BLaER1 (cell line): Measurements from ENCODE around the gene LMX1B.
A peak's percentile ranks its signal among the peaks of the same experiment; 100 is the strongest.
"Not testable (repeated sequence)": the region's sequence is repeated elsewhere in the genome, so short reads cannot be mapped to it uniquely, and the experiment has no call there.

Source experiments
- H3K27ac ChIP-seq: shearing (Covaris generic); formaldehyde crosslinking; 2 replicates; pipeline ENCODE4 v1.8.1; 2022
- H3K27me3 ChIP-seq: shearing (Covaris generic); formaldehyde crosslinking; 2 replicates; pipeline ENCODE4 v1.8.1; 2022
- H3K36me3 ChIP-seq: shearing (Covaris generic); formaldehyde crosslinking; 2 replicates; pipeline ENCODE4 v1.8.1; 2022
- H3K4me1 ChIP-seq: shearing (Covaris generic); formaldehyde crosslinking; 2 replicates; pipeline ENCODE4 v1.8.1; 2022
- H3K4me2 ChIP-seq: shearing (Covaris generic); formaldehyde crosslinking; 2 replicates; pipeline ENCODE4 v1.8.1; 2022
- H3K4me3 ChIP-seq: shearing (Covaris generic); formaldehyde crosslinking; 2 replicates; pipeline ENCODE4 v1.8.1; 2022
- H3K9ac ChIP-seq: shearing (Covaris generic); formaldehyde crosslinking; 2 replicates; pipeline ENCODE4 v1.8.1; 2022
- H3K9me3 ChIP-seq: shearing (Covaris generic); formaldehyde crosslinking; 2 replicates; pipeline ENCODE4 v1.8.1; 2022
- H4K20me1 ChIP-seq: shearing (Covaris generic); formaldehyde crosslinking; 2 replicates; pipeline ENCODE4 v1.8.1; 2022
- Cebpa-rat ChIP-seq: shearing (Covaris generic); IDR thresholded peaks from 2 replicates; pipeline ENCODE4 v1.8.1; 2022

Gene LMX1B

GRCh38 chr9:126613651-126614050 lies at the start of gene LMX1B:
TSS of gene LMX1B (plus strand) at chr9:126613928. CDS start at chr9:126614450, 522 bp downstream.
- no peaks in the 10 kb centered on the region for H3K9me3 ChIP-seq
- peak within 1 kb of the TSS; percentile 74 for H3K4me2 ChIP-seq
- H3K4me3 ChIP-seq: peak within 1 kb of the TSS; percentile 56
- no peak within 1 kb of the TSS for H3K27ac ChIP-seq
- H3K27me3 ChIP-seq: peaks cover 100% of the 10 kb centered on the region
- no peak within 1 kb of the TSS for H3K9ac ChIP-seq
- H3K4me1 ChIP-seq: peaks cover 34% of the 10 kb centered on the region
- H4K20me1 ChIP-seq: peaks cover 91% of the 10 kb centered on the region
- no peaks in the 10 kb centered on the region for H3K36me3 ChIP-seq
- no peak for TF ChIP-seq Cebpa-rat

- no peaks in the 10 kb centered on the region for H3K4me1 ChIP-seq
- TF ChIP-seq Cebpa-rat: no peak
- H3K27me3 ChIP-seq: no peaks in the 10 kb centered on the region
Observed at GRCh38 chr9:126564128-126564527, 49.6 kb upstream of the LMX1B start.

GRCh38 chr9:126564716-126565115 lies 49.0 kb upstream of the LMX1B start:
- Histone ChIP-seq H3K27me3 (no peaks in the 10 kb centered on the region), H3K9me3 (no peaks in the 10 kb centered on the region), H3K4me1 (no peaks in the 10 kb centered on the region), H4K20me1 (no peaks in the 10 kb centered on the region), H3K4me2 (no peak overlapping the region), H3K27ac (no peak overlapping the region), H3K9ac (no peak overlapping the region), H3K36me3 (no peaks in the 10 kb centered on the region), H3K4me3 (no peak overlapping the region)
- TF ChIP-seq Cebpa-rat: no peak

More at GRCh38 chr9:126564128-126564527, 49.6 kb upstream of the LMX1B start:
- Histone ChIP-seq H3K4me3 (no peak overlapping the region), H3K27ac (no peak overlapping the region), H3K9ac (no peak overlapping the region), H3K36me3 (no peaks in the 10 kb centered on the region), H3K9me3 (no peaks in the 10 kb centered on the region), H3K4me2 (no peak overlapping the region), H4K20me1 (no peaks in the 10 kb centered on the region)

DNA sequence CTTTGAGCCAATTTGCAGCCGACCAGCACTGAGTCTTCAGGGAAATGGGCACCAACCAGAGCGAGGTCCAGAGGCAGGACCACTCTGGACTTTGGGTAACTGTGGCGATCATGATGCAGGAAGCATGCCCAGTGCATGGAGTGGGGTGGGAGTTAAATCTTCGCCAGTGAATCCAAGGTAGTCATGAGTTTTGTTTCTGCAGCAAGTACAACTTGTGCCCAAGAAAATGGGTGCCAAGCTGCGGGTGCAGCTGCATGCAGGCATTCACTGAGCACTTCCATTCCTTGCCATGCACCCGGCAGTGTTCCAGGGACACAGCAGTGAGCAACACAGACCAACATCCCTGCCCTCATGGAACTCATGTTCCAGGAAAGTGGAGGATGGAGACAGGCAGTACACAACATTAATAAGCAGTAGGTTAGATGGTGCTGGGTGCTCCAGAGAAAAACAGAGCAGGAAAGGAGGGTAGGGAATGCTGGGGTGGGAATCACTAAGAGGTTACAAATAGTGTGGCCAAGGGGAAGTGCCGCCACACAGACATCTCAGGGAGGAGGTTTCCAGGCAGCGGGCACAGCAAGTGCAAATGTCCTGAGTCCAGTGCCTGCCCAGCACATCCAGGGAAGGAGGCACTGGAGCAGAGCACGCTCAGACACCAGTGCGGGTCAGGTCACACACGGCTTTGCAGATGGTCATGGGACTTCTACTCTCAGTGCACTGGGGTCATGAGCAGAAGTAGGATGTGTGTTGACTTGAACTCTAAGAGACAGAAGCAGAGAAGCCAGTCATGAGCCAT lies 48.2 kb upstream of the LMX1B start:
- Histone ChIP-seq H3K4me1 (no peaks in the 10 kb centered on the region), H3K9ac (no peak overlapping the region), H3K36me3 (no peaks in the 10 kb centered on the region), H4K20me1 (no peaks in the 10 kb centered on the region), H3K4me3 (no peak overlapping the region), H3K4me2 (no peak overlapping the region), H3K27ac (no peak overlapping the region), H3K27me3 (no peaks in the 10 kb centered on the region), H3K9me3 (no peaks in the 10 kb centered on the region)
- TF ChIP-seq Cebpa-rat: no peak

DNA sequence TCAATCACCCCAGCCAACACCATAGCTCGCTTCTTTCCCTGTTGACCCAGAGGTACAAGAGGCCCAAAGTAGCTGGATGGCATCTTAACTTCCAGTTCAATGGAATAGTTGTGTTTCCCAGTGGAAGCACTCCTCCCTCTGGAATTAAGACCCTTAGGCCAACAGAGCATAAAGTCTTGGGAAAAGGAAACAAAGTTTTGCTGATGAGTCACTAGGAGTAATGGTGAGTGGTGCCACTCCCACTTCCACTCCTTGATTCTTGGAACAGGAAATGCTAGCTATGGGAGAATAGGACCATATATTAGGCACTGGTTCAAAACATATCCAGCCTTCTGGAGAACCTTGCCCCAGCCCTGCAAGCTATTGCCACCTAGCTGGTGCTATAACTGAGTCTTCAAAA lies 44.7 kb upstream of the LMX1B start:
- no peak for TF ChIP-seq Cebpa-rat
- no peaks in the 10 kb centered on the region for H3K9me3 ChIP-seq
- H4K20me1 ChIP-seq: no peaks in the 10 kb centered on the region
- no peak overlapping the region for H3K27ac ChIP-seq
- H3K9ac ChIP-seq: no peak overlapping the region
- H3K4me3 ChIP-seq: no peak overlapping the region
- H3K4me1 ChIP-seq: no peaks in the 10 kb centered on the region
- H3K36me3 ChIP-seq: no peaks in the 10 kb centered on the region
- H3K4me2 ChIP-seq: no peak overlapping the region
- no peaks in the 10 kb centered on the region for H3K27me3 ChIP-seq

DNA sequence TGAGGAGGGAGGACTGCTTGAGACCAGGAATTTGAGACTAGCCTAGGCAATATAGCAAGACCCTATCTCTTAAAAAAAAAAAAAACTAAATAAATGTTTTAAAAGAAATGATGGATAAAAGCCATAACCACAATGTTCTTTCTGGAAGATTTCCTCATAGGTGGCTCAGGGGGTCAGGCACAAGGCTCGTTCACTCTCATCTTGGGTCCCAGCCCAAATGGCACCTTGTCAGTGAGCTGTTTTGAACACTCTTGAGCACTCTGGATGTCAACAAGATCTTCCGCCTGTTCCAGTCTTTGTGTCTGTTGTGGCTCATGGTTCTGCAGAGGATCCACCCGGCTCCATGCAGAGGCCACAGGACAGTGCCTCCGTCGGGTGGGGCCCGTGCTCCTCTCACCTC lies 35.7 kb upstream of the LMX1B start:
- no peak overlapping the region for H3K9ac ChIP-seq
- H3K9me3 ChIP-seq: no peaks in the 10 kb centered on the region
- H3K4me3 ChIP-seq: no peak overlapping the region
- no peaks in the 10 kb centered on the region for H3K4me1 ChIP-seq
- TF ChIP-seq Cebpa-rat: no peak
- H3K27me3 ChIP-seq: no peaks in the 10 kb centered on the region
- H4K20me1 ChIP-seq: no peaks in the 10 kb centered on the region
- H3K36me3 ChIP-seq: no peaks in the 10 kb centered on the region
- no peak overlapping the region for H3K27ac ChIP-seq
- H3K4me2 ChIP-seq: no peak overlapping the region

DNA sequence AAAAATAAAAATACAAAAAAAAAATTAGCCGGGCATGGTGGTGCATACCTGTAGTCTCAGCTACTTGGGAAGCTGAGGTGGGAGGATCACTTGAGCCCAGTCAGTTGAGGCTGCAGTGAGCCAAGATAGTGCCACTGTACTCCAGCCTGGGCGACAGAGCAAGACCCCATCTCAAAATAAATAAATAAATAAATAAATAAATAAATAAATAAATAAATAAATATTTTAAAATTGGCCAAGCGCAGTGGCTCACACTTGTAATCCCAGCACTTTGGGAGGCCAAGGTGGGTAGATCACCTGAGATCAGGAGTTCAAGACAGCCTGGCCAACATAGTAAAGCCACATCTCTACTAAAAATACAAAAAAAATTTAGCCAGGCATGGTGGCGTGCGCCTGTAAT lies 33.4 kb upstream of the LMX1B start:
- not testable (repeated sequence) for H3K36me3 ChIP-seq, H3K27ac ChIP-seq, H3K4me1 ChIP-seq, H4K20me1 ChIP-seq, H3K4me2 ChIP-seq, H3K9ac ChIP-seq, H3K4me3 ChIP-seq, H3K9me3 ChIP-seq, H3K27me3 ChIP-seq

GRCh38 chr9:126581893-126582292 lies 31.8 kb upstream of the LMX1B start:
- H3K27me3 ChIP-seq: no peaks in the 10 kb centered on the region

GRCh38 chr9:126582427-126582826 lies 31.3 kb upstream of the LMX1B start:
- TF ChIP-seq Cebpa-rat: no peak
- H3K4me1 ChIP-seq: no peaks in the 10 kb centered on the region
- H3K27me3 ChIP-seq: no peaks in the 10 kb centered on the region
- no peak overlapping the region for H3K4me3 ChIP-seq
- H3K4me2 ChIP-seq: no peak overlapping the region
- no peaks in the 10 kb centered on the region for H3K36me3 ChIP-seq
- no peak overlapping the region for H3K27ac ChIP-seq
- no peaks in the 10 kb centered on the region for H3K9me3 ChIP-seq
- H3K9ac ChIP-seq: no peak overlapping the region
- no peaks in the 10 kb centered on the region for H4K20me1 ChIP-seq

More at GRCh38 chr9:126581893-126582292, 31.8 kb upstream of the LMX1B start:
- Histone ChIP-seq H3K4me2 (no peak overlapping the region), H3K9me3 (no peaks in the 10 kb centered on the region), H3K36me3 (no peaks in the 10 kb centered on the region), H3K4me1 (no peaks in the 10 kb centered on the region), H3K9ac (no peak overlapping the region), H3K27ac (no peak overlapping the region), H3K4me3 (no peak overlapping the region), H4K20me1 (no peaks in the 10 kb centered on the region)
- TF ChIP-seq Cebpa-rat: no peak

- no peaks in the 10 kb centered on the region for H3K27me3 ChIP-seq
Observed at GRCh38 chr9:126583144-126583760, 30.5 kb upstream of the LMX1B start.

More at GRCh38 chr9:126583144-126583760, 30.5 kb upstream of the LMX1B start:
- Histone ChIP-seq H3K9ac (no peak overlapping the region), H3K9me3 (no peaks in the 10 kb centered on the region), H4K20me1 (no peaks in the 10 kb centered on the region), H3K27ac (no peak overlapping the region), H3K36me3 (no peaks in the 10 kb centered on the region), H3K4me1 (no peaks in the 10 kb centered on the region), H3K4me2 (no peak overlapping the region), H3K4me3 (no peak overlapping the region)
- no peak for TF ChIP-seq Cebpa-rat
